Measurements from ENCODE around the gene BHLHE23.

Gene BHLHE23

DNA sequence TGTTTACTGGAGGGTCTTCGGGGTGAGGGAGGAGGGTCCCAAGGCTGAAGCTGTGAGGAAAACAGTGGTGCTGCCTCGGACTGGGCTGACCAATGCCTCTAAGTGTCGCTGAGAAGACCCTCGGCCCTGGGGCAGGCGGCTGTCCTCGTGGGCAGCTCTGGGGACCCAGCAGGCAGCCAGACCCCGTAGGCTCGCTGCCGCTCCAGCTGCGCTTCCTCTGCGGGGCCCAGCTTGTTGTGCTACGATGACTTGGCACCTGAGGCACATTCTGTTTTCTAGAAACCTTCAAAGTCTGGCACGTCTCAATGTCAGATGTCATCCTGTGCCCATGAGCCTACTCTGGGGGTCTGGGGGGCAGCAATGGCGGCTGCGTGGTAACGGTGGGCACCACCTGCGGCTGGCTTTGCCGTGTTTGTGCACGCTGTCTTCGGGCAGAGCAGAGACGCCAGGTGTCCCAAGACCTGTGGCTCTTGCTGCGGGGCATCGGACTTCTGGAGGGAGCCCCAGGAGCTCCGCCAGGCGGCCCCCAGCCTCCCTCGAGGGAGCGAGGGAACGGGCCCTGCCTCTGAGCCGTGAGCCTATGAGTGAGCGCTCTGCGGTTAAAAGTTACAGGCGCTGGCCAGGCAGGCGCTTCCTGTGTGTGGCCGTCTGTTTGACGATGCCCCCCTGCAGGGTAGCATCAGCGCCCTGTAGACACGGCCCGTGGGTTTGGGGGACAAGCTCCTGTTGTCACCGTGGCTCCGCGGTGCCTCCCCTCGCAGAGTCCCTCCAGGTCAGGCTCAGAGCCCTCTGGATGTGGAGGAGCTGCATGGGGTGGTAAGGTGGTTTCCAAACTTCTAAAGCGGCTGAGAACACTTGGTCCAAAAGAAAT lies 47.4 kb downstream of the BHLHE23 start:
- H3K36me3 ChIP-seq (ENCODE audit: insufficient read depth, low read length) = peaks cover 14% of the 10 kb centered on the region
- no peaks in the 10 kb centered on the region for H3K27me3 ChIP-seq (ENCODE audit: control insufficient read depth, insufficient read depth, low read length)
- H3K4me2 ChIP-seq (ENCODE audit: low read length) = no peak overlapping the region
- H3K9ac ChIP-seq (ENCODE audit: low read depth, low read length) = no peak overlapping the region
- H3K4me1 ChIP-seq (ENCODE audit: control insufficient read depth, insufficient read depth, low read length) = peaks cover 5% of the 10 kb centered on the region
- H3K4me3 ChIP-seq (ENCODE audit: low read length) = no peak overlapping the region
- no peaks in the 10 kb centered on the region for H3K9me3 ChIP-seq (replicated peaks; ENCODE audit: low read length)

- peaks cover 12% of the 10 kb centered on the region for H3K4me1 ChIP-seq (ENCODE audit: control insufficient read depth, insufficient read depth, low read length)
- H3K9ac ChIP-seq (ENCODE audit: low read depth, low read length) = no peak overlapping the region
- H3K4me3 ChIP-seq (ENCODE audit: low read length) = no peak overlapping the region
- H3K36me3 ChIP-seq (ENCODE audit: insufficient read depth, low read length) = peaks cover 13% of the 10 kb centered on the region
- H3K4me2 ChIP-seq (ENCODE audit: low read length) = no peak overlapping the region
- H3K27me3 ChIP-seq (ENCODE audit: control insufficient read depth, insufficient read depth, low read length) = no peaks in the 10 kb centered on the region
- no peaks in the 10 kb centered on the region for H3K9me3 ChIP-seq (replicated peaks; ENCODE audit: low read length)
These were observed 48.2 kb downstream of the BHLHE23 start for GRCh38 chr20:62958388-62959100.

GRCh38 chr20:62957136-62958117 lies 49.3 kb downstream of the BHLHE23 start:
- H3K4me3 ChIP-seq (ENCODE audit: low read length) = no peak overlapping the region
- H3K4me1 ChIP-seq (ENCODE audit: control insufficient read depth, insufficient read depth, low read length) = peaks cover 20% of the 10 kb centered on the region
- H3K4me2 ChIP-seq (ENCODE audit: low read length) = no peak overlapping the region
- no peaks in the 10 kb centered on the region for H3K9me3 ChIP-seq (replicated peaks; ENCODE audit: low read length)
- H3K9ac ChIP-seq (ENCODE audit: low read depth, low read length) = no peak overlapping the region
- peaks cover 13% of the 10 kb centered on the region for H3K36me3 ChIP-seq (ENCODE audit: insufficient read depth, low read length)
- no peaks in the 10 kb centered on the region for H3K27me3 ChIP-seq (ENCODE audit: control insufficient read depth, insufficient read depth, low read length)

- Histone ChIP-seq H3K36me3 (ENCODE audit: insufficient read depth, low read length) (peaks cover 13% of the 10 kb centered on the region), H3K4me3 (ENCODE audit: low read length) (no peak overlapping the region), H3K9me3 (replicated peaks; ENCODE audit: low read length) (no peaks in the 10 kb centered on the region), H3K4me2 (ENCODE audit: low read length) (no peak overlapping the region), H3K27me3 (ENCODE audit: control insufficient read depth, insufficient read depth, low read length) (no peaks in the 10 kb centered on the region), H3K4me1 (ENCODE audit: control insufficient read depth, insufficient read depth, low read length) (peaks cover 25% of the 10 kb centered on the region), H3K9ac (ENCODE audit: low read depth, low read length) (no peak overlapping the region)
These were observed 50.2 kb downstream of the BHLHE23 start for GRCh38 chr20:62956387-62957135.

Data from skeletal muscle satellite cell (primary cell).